Panc1 (cell line): ENCODE data around the gene CGB2. TPM values are rescaled to one million over a fixed set of nuclear protein-coding genes. Genes with fewer than 3 reads are reported as not detected.

Experiments used
- ATAC-seq: fragments of 200-7000 bp; cut with Tn5 transposase; 2 replicates; pipeline ENCODE4 v1.9.1; 2020; ENCODE audit warnings: mild to moderate bottlenecking, moderate library complexity
- BruUV-seq: library from RNA; stranded (reverse); fragments of 400-500 nt; replicated peaks from 2 replicates; lab custom pipeline; 2021; lab: Mats Ljungman, UMichigan
- CTCF ChIA-PET: fragments of 300-600 bp; sonication (Branson Sonifier 250); formaldehyde crosslinking; loops from one replicate; lab custom pipeline; 2022; ENCODE audit warnings: antibody characterized with exemption; lab: Charles Lee
- POLR2A ChIA-PET: fragments of 300-600 bp; sonication (Branson Sonifier 250); formaldehyde crosslinking; loops from one replicate; lab custom pipeline; 2022; ENCODE audit warnings: antibody characterized with exemption; lab: Charles Lee
- DNase-seq: peaks from one replicate; pipeline ENCODE4 v3.0.0-alpha.2; 2010; ENCODE audit warnings: low read depth, low spot score
- H3K27ac ChIP-seq: 2 replicates; pipeline ENCODE4 v1.5.1; 2011; ENCODE audit warnings: mild to moderate bottlenecking, low read length, inconsistent platforms
- H3K27me3 ChIP-seq: fragments of 200-500 bp; sonication (Bioruptor generic); 2 replicates; pipeline ENCODE4 v1.6.0; 2014; ENCODE audit warnings: low read length, inconsistent platforms; ENCODE audit not compliant: control insufficient read depth, insufficient read depth
- H3K36me3 ChIP-seq: fragments of 200-500 bp; sonication (Bioruptor generic); 2 replicates; pipeline ENCODE4 v1.5.1; 2014; ENCODE audit warnings: inconsistent platforms, mild to moderate bottlenecking, low read length, moderate library complexity; ENCODE audit not compliant: control insufficient read depth, insufficient read depth
- H3K4me1 ChIP-seq: 2 replicates; pipeline ENCODE4 v1.5.1; 2011; ENCODE audit warnings: inconsistent platforms, mild to moderate bottlenecking, low read length, moderate library complexity; ENCODE audit not compliant: control insufficient read depth, insufficient read depth
- H3K4me3 ChIP-seq, 2 experiments: 2 replicates each; pipeline ENCODE4 v1.5.1; 2011 to 2012; ENCODE audit warnings: low read depth in 2 of 2, low read length in 2 of 2, mild to moderate bottlenecking in 2 of 2, inconsistent platforms in 1 of 2, moderate library complexity in 1 of 2
- H3K9me3 ChIP-seq: fragments of 200-500 bp; sonication (Bioruptor generic); 2 replicates; pipeline ENCODE4 v1.5.1; 2014; ENCODE audit warnings: low read depth, mild to moderate bottlenecking, inconsistent platforms, low read length, moderate library complexity; ENCODE audit not compliant: control insufficient read depth, insufficient read depth
- POLR2AphosphoS5 ChIP-seq: IDR thresholded peaks from 2 replicates; pipeline ENCODE4 v1.6.1; 2012; ENCODE audit warnings: mild to moderate bottlenecking, low read depth, low read length, moderate library complexity
- REST ChIP-seq, 2 experiments: IDR thresholded peaks; 2 replicates each; pipeline ENCODE4 v1.6.1; 2011 to 2012; ENCODE audit warnings: low read depth in 2 of 2, control low read depth in 1 of 2, low read length in 1 of 2, mild to moderate bottlenecking in 1 of 2, moderate library complexity in 1 of 2; ENCODE audit not compliant: insufficient read depth in 1 of 2
- SIN3A ChIP-seq: IDR thresholded peaks from 2 replicates; pipeline ENCODE4 v1.6.1; 2012; ENCODE audit warnings: low read depth, mild to moderate bottlenecking, low read length, moderate library complexity, borderline replicate concordance; ENCODE audit not compliant: insufficient read depth
- TCF7L2 ChIP-seq: IDR thresholded peaks from 2 replicates; pipeline ENCODE4 v1.6.1; 2011; ENCODE audit warnings: mild to moderate bottlenecking, low read depth, low read length, inconsistent platforms
- in situ Hi-C: cut with HindIII; loops from 2 replicates; pipeline ENCODE4 v1.10.0; 2016; ENCODE audit warnings: low sequenced_read_pairs, low pct_unique_long_range_greater_than_20kb
- intact Hi-C: fragments of 100-400 bp; cut with micrococcal nuclease; formaldehyde crosslinking; loops from one replicate; pipeline ENCODE4 v1.10.0; 2022; ENCODE audit not compliant: unreplicated experiment
- total RNA-seq: library from RNA; stranded (reverse); gene quantifications from one replicate; pipeline ENCODE4 v1.2.1, GENCODE V29; 2021; ENCODE audit not compliant: unreplicated experiment
- TF ChIP-seq, protein P1 (sequence below): fragments of 450-650 bp; IDR thresholded peaks from 2 replicates; pipeline ENCODE4 v1.5.1; 2017; ENCODE audit warnings: mild to moderate bottlenecking

CGB2 gene
- total RNA-seq, 1 experiment from 2014 or later: not detected

- H3K9me3 ChIP-seq: no peaks in the 10 kb centered on the region
- CTCF ChIA-PET: interaction anchor here (0.5 to 1.5 kb wide), 6 partner anchors 14 to 707 kb away, joined by 3 to 11 read pairs (median 4); no protein-coding TSS in a partner anchor
- H3K4me1 ChIP-seq: no peaks in the 10 kb centered on the region
- intact Hi-C loops (no loop called here), in situ Hi-C loops (no loop called here)
- H3K27me3 ChIP-seq: no peaks in the 10 kb centered on the region
- TF ChIP-seq TCF7L2 (no peak), SIN3A (no peak), REST (IDR thresholded peaks at IDR 0.05; ENCODE audit: insufficient read depth in 1 of 2, low read depth in 2 of 2, low read length in 1 of 2) (no peak), POLR2AphosphoS5 (no peak)
- TF ChIP-seq, protein P1, sequence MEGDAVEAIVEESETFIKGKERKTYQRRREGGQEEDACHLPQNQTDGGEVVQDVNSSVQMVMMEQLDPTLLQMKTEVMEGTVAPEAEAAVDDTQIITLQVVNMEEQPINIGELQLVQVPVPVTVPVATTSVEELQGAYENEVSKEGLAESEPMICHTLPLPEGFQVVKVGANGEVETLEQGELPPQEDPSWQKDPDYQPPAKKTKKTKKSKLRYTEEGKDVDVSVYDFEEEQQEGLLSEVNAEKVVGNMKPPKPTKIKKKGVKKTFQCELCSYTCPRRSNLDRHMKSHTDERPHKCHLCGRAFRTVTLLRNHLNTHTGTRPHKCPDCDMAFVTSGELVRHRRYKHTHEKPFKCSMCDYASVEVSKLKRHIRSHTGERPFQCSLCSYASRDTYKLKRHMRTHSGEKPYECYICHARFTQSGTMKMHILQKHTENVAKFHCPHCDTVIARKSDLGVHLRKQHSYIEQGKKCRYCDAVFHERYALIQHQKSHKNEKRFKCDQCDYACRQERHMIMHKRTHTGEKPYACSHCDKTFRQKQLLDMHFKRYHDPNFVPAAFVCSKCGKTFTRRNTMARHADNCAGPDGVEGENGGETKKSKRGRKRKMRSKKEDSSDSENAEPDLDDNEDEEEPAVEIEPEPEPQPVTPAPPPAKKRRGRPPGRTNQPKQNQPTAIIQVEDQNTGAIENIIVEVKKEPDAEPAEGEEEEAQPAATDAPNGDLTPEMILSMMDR: no peak
- DNase-seq (no peak), ATAC-seq (peak; percentile 4; the same call in 1 of the 2 replicates)
- H3K36me3 ChIP-seq: peaks cover 8% of the 10 kb centered on the region; the same call in 1 of the 2 replicates
- peak overlapping the region; percentile 85 for H3K27ac ChIP-seq
- POLR2A ChIA-PET: interaction anchor here (0.6 to 0.7 kb wide), 3 partner anchors 184 to 1343 kb away, joined by 3 to 4 read pairs (median 4); no protein-coding TSS in a partner anchor
- H3K4me3 ChIP-seq: peak overlapping the region; percentile 79 to 96
- BruUV-seq: no TSS peak
Measured at GRCh38 chr19:48992581-48993174, 39.0 kb upstream of the CGB2 start.

GRCh38 chr19:48993175-48994034 is 38.3 kb upstream of the CGB2 start, which contains the start of the genes GYS1 and RUVBL2:
Gene GYS1, minus strand, starts transcription at chr19:48993309. Its CDS starts 197 bp downstream, at chr19:48993112.
Gene RUVBL2, plus strand, starts transcription at chr19:48993887. Its CDS starts 25 bp downstream, at chr19:48993912.
- 0 out of 2 replicates have a peak, but pooled peaks have one; percentile 66 for TF ChIP-seq SIN3A
- no peak; a peak in 1 of 4 replicates for TF ChIP-seq REST (IDR thresholded peaks at IDR 0.05; ENCODE audit: insufficient read depth in 1 of 2, low read depth in 2 of 2, low read length in 1 of 2)
- TF ChIP-seq, protein P1: peak; percentile 94
- no peak for TF ChIP-seq TCF7L2
- TF ChIP-seq POLR2AphosphoS5: peak; percentile 87
- BruUV-seq: no TSS peak

More at GRCh38 chr19:48993175-48994034, 38.3 kb upstream of the CGB2 start, which contains the start of the genes GYS1 and RUVBL2:
- Histone ChIP-seq H3K4me3 (peak within 1 kb of the TSS; percentile 79 to 96), H3K27me3 (no peaks in the 10 kb centered on the region), H3K36me3 (peaks cover 8% of the 10 kb centered on the region; the same call in 1 of the 2 replicates), H3K9me3 (no peaks in the 10 kb centered on the region), H3K27ac (peak within 1 kb of the TSS; percentile 95), H3K4me1 (no peaks in the 10 kb centered on the region)
- DNase-seq: peak; percentile 82
- ChIA-PET CTCF (interaction anchor here (0.5 to 1.5 kb wide), 10 partner anchors 16 to 1731 kb away, joined by 3 to 11 read pairs (median 3); partner anchors contain the start of gene FTL), POLR2A (interaction anchor here (0.5 to 0.7 kb wide), 11 partner anchors 17 to 1343 kb away, joined by 3 to 7 read pairs (median 3); no protein-coding TSS in a partner anchor)
- in situ Hi-C loops: no loop called here
- peak; percentile 97 for ATAC-seq
- intact Hi-C loops: no loop called here
